GM03348 (cell line): ENCODE data around the gene IPO5.

Experiments used
- DNase-seq: peaks from one replicate; pipeline ENCODE4 v3.0.0; 2012; ENCODE audit warnings: low spot score

IPO5 gene

DNA sequence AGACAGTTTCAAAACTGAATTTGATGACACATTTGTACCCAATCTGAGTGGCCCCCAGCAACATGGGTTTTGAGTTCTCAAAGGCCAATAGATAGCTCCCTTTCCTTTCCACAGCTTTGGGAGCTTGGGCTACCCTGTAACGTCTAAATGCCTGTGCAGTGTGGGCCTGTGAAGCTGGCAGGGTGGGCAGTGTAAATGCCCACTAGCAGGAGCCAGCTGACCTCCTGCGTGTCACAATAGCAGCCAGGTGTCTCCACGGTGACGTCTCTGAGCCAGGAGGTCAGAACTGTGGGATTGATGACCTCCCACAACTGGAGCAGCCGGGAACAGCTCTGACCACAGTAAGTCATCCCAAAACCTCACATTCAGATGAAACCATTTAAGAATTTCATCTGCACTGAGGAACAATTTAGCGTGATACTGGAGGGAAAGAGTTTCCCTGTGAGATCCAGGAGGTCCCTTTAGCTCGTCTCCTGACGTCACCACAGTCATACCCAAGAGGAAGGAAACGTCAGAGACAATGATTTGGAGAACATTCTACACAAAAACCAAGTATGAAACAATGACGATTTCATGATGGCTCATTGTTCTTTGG is at the start of gene IPO5:
Gene IPO5, plus strand, starts transcription at position 300 of the 595 bp plus-strand sequence. CDS start 23,022 bp downstream, outside the sequence.
- peak; percentile 13 for DNase-seq

DNA sequence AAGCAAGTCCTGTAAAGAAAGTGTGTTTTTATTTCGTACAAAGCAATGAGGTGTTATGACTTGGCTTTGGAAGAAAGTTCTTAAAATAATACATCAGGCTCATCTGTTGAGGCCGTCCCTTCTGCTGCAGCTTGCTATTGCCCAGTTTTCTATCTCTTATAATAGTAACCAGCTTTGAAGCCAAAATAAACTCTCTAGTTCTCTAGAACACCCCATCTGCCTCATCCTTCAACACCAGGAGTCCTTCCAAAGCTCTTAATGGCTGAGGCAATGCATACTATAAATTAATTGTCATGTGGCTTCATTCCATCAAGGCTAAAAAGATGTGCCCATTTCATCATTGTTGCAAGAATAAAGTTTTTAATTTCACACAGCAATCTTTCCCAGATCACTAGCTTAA is 49.4 kb upstream of the IPO5 start:
- peak; percentile 14 for DNase-seq

DNA sequence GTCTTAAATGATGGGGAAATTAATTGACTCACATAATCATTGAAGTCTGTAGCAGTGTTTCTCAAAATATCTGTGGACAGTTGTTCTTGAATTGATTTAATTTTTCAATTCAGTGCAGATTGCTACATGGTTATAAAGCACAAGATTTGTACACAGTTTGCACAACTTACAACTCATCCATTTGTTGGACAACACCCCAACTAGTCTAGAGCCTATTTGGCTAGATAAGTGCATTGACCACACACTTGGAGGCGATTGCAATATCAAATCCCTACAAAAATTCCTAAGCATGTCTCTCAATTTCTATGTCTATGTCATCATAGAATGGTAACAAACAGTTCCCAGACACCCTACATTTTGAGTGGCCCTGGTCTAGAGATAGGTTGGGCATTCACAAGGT is 48.0 kb upstream of the IPO5 start:
- DNase-seq, result peak; percentile 31

DNA sequence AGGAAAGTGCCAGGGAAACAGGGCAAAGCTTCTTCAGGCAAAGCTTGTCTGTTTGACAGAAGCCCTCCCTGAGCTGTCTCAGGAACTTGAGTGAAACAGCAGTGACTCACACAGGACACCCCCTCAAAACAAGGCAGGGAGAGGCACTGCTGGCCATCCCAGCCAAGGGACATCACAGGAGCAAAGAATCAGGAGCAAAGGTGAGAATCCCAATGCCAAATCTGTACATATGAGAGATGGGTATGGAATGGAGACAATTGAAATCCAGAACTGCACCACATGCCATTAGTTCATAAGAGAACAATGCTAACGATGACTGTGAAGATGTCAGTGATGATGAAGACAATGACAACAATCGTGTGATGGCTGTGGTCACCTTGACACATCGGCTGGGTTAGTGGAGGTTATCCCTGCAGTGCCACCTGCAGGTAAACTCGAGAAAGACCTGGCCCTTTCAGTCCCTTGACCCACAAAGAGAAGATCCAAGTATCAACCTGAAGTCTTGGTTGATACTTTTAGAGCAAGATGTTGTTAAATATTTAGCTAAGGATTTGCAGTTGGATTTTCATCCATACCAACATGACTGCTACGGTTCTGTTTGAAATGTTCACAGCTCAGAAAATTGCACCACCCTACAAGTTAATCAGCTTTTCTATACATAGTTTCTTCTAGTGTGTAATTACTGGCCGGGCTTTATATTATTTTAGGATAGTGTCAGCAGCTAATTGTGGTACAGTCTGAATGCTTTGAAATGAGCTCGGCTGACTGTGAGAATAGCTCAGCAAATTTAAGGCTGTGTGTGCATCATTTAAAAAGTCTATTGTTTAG is 42.0 kb upstream of the IPO5 start:
- peak; percentile 39 for DNase-seq

DNA sequence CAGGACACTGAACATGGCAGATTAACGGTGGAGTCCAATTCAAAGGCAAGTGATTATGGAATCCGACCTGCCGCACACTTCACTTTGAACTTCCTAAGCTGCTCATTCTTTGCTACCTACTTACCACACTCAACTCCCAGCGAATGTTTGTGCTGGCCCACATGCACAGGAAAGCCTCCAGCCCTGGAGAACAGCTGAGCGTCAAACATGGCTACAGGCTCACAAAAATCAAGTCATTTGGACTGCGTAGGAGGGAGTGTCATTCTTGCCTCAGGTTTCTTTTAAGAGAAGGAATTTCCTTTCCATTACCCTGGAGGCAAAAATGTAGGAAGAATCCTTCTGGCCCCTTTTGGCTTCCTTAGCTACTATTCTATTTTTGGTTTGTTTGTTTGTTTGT is 41.3 kb upstream of the IPO5 start:
- DNase-seq, result no peak

DNA sequence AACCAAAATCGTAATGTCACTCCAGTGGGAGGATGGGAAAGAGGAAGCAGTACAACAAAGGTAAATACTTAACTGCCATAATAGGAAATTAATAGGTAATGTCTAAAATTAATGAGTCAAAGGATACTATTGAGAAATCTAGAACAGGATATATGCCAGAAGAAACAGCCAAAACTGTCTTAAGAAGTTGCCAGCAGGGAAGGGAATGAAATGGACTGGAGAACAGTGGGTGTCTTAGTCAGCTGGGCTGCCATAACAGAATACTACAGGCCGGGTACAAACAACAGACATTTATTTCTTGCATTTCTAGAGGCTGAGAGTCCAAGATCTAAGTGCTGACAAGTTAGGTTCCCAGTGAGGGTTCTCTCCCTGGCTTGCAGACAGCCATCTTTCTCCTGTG is 40.3 kb upstream of the IPO5 start:
- DNase-seq, result no peak

DNA sequence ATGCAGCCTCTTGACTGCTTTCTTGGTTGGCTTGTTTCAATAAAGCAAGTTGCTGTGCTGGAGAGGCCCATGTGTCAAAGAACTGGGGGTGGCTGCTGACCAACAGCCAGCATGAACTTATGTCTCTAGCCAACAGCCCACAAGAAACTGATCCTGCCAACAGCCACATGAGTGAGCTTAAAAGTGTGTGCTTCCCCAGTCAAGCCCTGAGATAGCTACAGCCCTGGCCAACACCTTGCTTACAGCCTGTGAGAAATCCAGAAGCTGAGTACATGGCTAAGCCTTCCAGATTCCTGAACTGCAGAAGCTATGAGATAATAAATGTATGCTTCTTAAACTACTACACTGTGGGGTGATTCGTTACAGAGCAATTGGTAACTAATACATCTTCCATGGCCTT is 38.9 kb upstream of the IPO5 start:
- peak; percentile 11 for DNase-seq

DNA sequence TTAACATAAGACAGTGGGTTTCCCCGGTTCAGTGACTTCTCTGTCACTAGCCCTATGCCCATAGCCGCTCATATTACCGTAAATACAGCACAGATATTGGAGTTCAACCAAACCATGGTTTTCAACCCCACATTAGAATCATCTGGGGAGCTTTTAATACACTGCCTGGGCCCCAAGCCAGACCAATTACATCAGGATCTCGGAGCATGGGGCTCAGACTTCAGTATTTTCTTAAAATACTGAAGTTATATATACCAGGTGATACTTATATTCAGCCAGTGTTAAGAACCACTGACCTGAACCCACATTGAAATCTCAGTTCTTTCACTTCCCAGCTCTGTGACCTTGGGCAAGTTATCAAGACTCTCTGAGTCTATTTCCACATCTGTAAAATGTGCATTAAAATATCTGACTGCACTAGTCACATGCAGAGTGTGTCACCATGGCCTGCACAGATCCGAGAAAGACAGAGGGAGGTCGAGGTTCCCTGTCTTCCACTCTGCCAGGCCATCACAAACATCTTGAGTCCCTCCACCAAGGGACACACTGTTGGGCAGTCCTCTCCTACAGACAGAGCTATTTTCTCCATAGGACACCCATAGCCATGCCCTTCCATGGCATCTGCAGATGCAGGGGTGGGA is 32.2 kb upstream of the IPO5 start:
- peak; percentile 43 for DNase-seq

DNA sequence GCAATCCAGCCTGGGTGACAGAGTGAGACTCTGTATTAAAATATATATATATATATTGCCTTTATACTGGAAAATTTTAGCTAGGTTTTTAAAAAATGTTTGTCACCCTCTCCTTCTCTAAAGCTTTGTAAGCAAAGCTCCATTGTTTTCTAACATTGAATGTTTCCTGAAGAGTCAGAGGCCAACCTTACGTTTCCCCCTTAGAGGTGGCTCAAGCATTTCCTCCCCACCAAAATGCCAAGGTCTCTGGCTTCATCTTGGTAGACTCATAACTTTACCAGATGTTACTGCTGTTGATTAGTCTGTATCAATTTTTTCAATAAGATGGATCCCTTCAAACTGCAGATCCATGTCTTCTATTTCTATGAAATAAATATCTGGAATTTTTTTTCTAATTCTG is 25.2 kb upstream of the IPO5 start:
- no peak for DNase-seq

DNA sequence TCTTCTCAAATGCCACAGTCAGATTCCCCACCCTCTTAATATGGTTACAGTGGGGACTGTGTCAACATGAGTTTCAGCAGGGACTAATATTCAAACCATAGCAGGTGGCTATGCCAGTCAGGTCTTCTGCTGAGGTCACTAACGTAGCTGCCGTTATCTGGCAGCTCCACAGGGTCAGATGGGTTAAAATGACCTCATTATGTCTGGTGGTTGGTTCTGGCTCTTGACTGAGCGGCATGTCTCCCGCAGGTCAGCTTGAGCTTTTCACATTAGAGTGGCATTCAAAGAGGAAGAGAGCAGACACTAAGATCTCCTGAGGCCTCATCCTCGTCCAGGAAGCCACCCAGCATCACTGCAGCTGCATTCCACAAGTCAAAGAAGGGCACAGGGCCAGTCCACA is 21.4 kb upstream of the IPO5 start:
- peak; percentile 20 for DNase-seq

DNA sequence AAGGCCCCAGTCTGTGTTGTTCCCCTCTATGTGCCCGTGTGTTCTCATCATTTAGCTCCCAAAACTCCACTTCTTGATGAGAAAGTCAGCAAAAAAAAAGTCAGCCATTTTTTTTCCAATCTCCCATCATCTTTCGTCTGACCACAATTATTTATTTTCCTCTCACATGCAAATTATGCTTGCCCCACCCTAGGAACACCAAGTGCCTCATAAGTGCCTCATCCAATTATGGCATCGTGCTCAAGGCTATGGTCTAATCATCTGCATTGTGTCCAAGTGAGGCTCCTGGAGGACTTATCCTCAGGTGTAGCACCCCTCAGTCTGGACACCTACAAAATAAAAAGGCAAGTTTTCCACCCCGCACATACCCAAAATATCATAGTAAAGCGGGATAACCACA is 20.8 kb upstream of the IPO5 start:
- DNase-seq, result no peak

DNA sequence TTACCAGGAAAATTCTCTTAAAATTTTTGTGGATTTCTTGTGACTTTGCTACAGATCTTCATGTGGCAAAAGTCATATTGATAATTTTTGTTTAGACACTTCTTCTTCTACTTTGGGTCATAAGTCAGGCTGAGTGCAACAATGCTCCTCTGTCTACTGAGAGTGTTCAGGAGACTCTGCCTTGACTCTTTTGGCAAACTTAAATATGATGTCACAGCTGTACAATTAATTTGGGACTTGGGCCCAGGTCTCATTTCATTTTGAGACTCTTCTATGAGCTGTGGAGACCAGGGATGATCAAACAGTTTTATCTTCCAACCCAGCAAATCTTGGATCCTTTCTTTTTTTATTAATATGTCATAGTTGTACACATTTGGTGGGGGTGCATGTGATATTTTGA is 19.7 kb upstream of the IPO5 start:
- no peak for DNase-seq

DNA sequence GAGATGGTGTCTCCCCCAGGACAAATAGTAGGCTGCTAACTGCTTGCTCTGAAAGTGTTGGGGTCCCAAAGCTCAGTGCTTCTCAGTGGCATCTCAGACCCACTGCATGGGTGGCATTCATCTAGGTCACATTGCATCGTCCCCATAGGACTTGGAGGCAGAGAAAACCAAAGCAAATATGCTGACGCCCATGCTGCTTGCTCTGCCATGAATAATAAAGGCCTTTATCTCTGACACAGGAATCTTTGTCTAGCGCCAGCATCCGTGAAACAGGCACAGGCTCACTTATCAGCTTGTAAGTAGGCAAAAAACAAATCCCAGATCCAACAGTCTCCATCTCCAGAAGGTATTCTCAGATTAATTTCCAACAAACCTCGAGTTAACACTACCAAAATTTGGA is 18.9 kb upstream of the IPO5 start:
- DNase-seq, result no peak

DNA sequence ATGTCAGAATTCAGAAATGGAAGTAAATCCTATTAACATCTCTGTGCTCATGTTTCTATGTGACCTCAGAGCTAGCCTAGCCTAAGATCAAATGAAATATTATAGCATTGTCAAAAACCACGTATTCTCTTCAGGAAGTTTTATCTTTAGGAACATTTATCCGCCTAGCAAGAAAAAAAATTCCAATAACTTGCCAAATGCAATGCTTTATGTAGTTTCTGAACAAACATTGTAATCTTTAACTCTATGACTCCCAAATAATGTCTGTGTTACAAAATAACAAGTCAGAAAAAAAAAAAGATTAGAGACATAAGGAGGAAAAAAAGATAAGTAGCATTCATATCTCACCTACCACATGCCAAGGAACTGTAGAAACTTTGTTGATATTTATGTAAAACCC is 18.4 kb upstream of the IPO5 start:
- DNase-seq, result no peak

DNA sequence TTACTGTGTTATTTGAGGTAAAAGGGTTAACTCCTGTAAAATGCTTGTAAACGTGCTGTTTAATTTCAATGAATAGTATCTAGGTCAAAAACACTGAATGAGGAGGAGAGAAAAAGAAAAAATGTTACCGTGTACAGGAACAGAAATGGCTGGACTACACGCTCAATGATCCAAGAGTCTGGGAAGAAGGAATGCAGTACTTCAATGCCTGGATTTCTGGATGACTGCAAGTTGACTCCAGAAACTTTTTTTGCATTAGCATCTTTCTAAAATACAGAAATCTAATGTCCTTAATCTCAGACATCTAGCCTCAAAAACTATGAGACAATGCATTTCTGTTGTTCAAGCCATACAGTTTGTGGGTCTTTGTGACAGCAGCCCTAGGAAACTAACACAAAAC is 17.4 kb upstream of the IPO5 start:
- DNase-seq, result no peak

DNA sequence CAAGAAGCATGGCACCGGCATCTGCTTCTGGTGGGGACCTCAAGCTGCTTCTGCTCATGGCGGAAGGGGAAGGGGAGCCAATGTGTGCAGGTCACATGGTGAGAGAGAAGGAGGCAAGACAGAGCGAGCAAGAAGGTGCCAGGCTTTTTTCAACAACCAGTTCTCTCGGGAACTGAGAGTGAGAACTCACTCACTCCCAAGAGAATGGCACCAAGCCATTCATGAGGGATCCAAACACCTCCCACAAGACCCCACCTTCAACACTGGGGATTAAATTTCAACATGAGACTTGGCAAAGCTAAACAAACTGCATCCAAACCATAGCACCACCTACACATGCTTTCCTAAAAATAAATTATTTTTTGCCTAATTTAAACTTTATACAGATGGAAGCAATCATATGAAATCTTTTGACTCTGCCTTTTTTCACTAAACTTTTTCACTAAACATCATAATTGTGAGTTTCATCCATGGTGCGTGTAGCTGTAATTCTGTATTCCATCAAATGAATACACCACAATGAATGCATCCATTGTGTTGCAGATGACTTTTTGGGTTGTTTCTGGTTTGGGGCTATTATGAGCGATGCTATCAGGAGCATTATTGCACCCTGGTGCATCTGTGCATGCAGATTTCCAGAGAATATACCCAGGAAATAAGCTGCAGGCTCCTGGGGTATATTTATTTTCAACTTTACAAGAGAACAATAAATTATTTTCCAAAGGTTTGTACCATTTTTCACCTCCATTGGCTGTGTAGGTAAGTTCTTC is 14.6 kb upstream of the IPO5 start:
- no peak for DNase-seq

DNA sequence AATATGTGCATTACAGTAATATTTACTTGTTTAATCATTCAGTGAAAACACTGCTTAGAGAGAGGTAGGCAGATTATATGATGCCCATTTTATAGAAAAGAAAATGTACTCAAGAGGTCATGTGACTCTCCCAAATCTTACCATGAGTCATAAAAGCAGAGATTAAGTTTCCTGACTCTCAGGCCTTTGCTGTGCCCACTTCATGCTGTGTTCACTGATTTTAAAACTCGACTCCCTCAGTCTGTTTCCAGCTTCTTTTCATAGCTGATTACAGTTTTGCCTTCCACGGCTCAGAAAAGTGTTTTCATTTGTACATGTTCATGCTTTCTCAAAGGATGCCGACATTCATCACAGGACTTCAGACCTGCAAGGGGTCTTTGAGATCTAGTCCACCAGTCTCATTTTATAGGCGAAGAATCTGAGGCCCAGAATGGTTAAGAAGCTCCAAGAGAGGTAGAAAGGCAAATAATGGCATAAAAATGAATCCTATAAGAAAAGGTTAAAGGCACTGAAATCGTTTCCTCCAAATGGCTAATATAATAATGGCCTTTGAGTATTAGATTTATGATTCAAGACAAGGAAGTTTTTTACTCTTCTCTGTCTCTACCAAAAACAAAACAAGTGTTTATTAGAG is 9.0 kb upstream of the IPO5 start:
- peak; percentile 24 for DNase-seq

DNA sequence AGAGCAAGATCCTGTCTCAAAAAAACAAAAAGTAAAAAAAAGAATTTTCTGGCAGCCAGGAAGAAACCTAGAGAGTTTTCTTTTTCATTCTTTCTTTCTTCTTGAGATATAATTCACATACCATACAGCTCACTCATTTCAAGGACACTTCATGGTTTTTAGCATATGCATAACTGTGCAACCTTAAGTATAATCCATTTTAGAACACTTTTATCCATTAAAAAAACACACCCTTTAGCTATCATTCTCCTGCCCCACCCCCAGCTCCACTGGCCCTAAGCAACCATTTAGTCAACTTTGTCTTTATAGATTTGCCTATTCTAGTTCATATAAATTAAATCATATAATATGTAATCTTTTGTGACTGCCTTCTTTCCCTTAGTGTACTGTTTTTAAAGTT is 8.1 kb upstream of the IPO5 start:
- peak; percentile 16 for DNase-seq

DNA sequence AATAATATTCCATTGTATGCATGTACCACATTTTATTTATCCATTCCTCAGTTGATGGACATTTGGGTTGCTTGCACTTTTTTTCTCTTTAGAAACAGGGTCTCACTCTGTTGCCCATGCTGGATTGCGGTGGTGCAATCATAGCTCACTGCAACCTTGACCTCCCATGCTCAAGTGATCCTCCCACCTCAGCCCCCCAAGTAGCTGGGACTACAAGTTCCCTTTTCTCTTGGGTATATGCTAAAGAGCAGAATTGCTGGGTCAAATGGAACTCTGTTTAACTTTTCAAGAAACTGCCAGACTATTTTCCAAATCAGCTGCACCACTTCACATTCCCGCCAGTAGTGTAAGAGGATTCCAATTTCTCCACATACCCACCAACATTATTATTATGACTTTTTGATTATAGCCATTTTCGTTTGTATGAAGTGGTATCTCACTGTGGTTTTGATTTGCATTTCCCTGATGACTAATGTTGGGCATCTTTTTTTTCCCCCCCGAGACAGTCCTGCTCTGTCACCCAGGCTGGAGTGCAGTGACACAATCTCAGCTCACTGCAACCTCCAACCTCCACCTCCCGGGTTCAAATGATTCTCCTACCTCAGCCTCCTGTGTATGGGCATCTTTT is 7.6 kb upstream of the IPO5 start:
- DNase-seq, result no peak

DNA sequence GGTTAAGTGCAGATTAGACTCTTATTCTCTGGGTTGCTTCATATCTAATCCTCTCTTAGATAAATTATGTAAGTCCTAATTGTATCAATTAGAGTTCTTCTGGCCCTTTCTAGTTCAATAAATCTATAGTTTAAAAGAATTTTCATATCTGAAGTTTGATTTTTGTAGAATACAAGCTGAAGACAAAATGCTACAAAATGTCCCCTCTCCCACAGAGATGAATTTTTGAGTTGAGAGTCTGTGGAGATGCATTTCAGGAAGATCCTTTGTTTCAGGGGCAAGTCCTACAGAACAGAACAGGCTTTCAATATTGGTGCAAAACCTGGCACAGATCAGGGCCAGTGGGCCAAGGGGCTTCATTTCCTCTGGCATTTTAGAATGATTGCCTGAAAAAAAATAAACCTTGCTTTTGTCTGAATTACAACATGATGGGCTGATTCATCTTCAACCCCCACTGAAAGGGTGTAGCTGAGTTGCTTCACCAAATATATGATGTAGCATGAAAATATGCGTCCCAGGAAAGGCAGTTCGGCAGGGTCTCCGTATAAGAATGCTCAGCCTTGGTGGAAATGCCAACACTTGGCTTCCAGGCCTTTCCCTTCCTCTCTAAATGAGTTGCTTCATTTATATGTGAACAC is 6.4 kb upstream of the IPO5 start:
- peak; percentile 91 for DNase-seq

DNA sequence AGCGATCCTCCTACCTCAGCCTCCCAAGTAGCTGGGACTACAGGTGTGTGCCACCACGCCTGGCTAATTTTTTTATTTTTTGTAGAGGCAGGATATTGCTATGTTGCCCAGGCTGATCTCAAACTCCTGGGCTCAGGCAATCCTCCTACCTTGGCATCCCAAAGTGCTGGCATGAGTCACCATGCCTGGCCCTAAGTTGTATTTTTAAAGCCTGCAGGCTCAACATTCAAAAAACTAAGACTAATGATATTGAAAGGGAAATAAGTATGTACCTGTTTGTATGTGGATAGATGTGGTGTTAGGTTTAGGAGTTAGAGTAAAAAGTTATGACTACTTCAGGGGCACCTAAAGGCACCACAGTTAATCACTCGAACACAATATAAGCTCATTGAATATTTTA is 5.4 kb upstream of the IPO5 start:
- DNase-seq, result no peak
